Transverse colon (tissue), 4 donors: ENCODE data around the gene TANGO6. TPM values are rescaled to one million over a fixed set of nuclear protein-coding genes. Genes with fewer than 3 reads are reported as not detected.
A peak's percentile ranks its signal among the peaks of the same experiment; 100 is the strongest.
"Not testable (repeated sequence)": the region's sequence is repeated elsewhere in the genome, so short reads cannot be mapped to it uniquely, and the experiment has no call there.

Experiments
- DNase-seq: peaks from one replicate; pipeline ENCODE4 v3.0.0-alpha.2; 2019
- H3K27ac ChIP-seq, 4 donors: fragments of 200-600 bp; sonication (generic); 2 replicates each; pipeline ENCODE4 v1.5.1; 2016 to 2018; ENCODE audit warnings: inconsistent platforms in 4 of 4
- H3K27me3 ChIP-seq: fragments of 200-600 bp; sonication (generic); 2 replicates; pipeline ENCODE4 v1.5.1; 2017; ENCODE audit warnings: inconsistent platforms
- H3K36me3 ChIP-seq, 4 donors: fragments of 200-600 bp; sonication (generic); 2 replicates each; pipeline ENCODE4 v1.5.1; 2017 to 2019; ENCODE audit warnings: inconsistent platforms in 4 of 4
- H3K4me1 ChIP-seq, 4 donors: fragments of 200-600 bp; sonication (generic); 2 replicates each; pipeline ENCODE4 v1.5.1; 2017 to 2020; ENCODE audit warnings: inconsistent platforms in 4 of 4
- H3K4me3 ChIP-seq, 4 donors: fragments of 200-600 bp; sonication (generic); 1 replicate in 1 of 4; 2 replicates in 3 of 4; pipeline versions ENCODE4 v1.5.1 to v1.6.1; 2017 to 2019; ENCODE audit warnings: inconsistent platforms in 4 of 4
- H3K9me3 ChIP-seq, 2 donors: fragments of 200-600 bp; sonication (generic); 2 replicates each; pipeline ENCODE4 v1.5.1; 2017 to 2019; ENCODE audit warnings: inconsistent platforms in 2 of 2
- EP300 ChIP-seq: sonication (generic); formaldehyde crosslinking; IDR thresholded peaks from one replicate; pipeline ENCODE4 v1.6.1; 2017; ENCODE audit warnings: antibody characterized with exemption, low read depth
- POLR2A ChIP-seq: fragments of 450-650 bp; IDR thresholded peaks from one replicate; pipeline ENCODE4 v1.6.1; 2016; ENCODE audit warnings: antibody characterized with exemption, mild to moderate bottlenecking, moderate library complexity
- POLR2AphosphoS5 ChIP-seq, 3 donors: sonication (generic); formaldehyde crosslinking; IDR thresholded peaks; one replicate each; pipeline ENCODE4 v1.6.1; 2016; ENCODE audit warnings: antibody characterized with exemption in 3 of 3
- WGBS, 2 donors: methylation state at CpG; one replicate each; pipeline ENCODE4 v1.1.5; 2018; ENCODE audit warnings: low coverage in 1 of 2; 5-methylcytosine and 5-hydroxymethylcytosine counted together
- in situ Hi-C, 4 donors: fragments of 200-750 bp; cut with MboI; loops; one replicate each; pipeline versions ENCODE4 v1.15.0 to v1.15.1; 2017; ENCODE audit warnings: low sequenced_read_pairs in 3 of 4, low pct_ligation_motif_present in 1 of 4, low pct_unique_long_range_greater_than_20kb in 1 of 4
- intact Hi-C: fragments of 100-400 bp; cut with DNase I; formaldehyde crosslinking; loops from one replicate; pipeline ENCODE4 v1.15.1; 2023; ENCODE audit warnings: low total_unique reads
- total RNA-seq, 4 donors: library from RNA; depleted of rRNA; stranded (reverse); fragments of >200 nt; gene quantifications; one replicate each; pipeline ENCODE4 v1.1.0, GENCODE V29; 2016
- TF ChIP-seq, protein P1 (sequence below), 5 experiments: fragments of 200-600 bp in 3 of 5; fragments of 450-650 bp in 2 of 5; sonication (generic) in 3 of 5; IDR thresholded peaks; 1 replicate in 2 of 5; 2 replicates in 3 of 5; pipeline ENCODE4 v1.5.1; 2016 to 2017; ENCODE audit warnings: antibody characterized with exemption in 5 of 5, inconsistent platforms in 3 of 5, mild to moderate bottlenecking in 2 of 5, moderate library complexity in 1 of 5

TANGO6 gene
- total RNA-seq, 4 donors from 2014 or later, result 10.6 to 55.4 (median 22.8) TPM

DNA sequence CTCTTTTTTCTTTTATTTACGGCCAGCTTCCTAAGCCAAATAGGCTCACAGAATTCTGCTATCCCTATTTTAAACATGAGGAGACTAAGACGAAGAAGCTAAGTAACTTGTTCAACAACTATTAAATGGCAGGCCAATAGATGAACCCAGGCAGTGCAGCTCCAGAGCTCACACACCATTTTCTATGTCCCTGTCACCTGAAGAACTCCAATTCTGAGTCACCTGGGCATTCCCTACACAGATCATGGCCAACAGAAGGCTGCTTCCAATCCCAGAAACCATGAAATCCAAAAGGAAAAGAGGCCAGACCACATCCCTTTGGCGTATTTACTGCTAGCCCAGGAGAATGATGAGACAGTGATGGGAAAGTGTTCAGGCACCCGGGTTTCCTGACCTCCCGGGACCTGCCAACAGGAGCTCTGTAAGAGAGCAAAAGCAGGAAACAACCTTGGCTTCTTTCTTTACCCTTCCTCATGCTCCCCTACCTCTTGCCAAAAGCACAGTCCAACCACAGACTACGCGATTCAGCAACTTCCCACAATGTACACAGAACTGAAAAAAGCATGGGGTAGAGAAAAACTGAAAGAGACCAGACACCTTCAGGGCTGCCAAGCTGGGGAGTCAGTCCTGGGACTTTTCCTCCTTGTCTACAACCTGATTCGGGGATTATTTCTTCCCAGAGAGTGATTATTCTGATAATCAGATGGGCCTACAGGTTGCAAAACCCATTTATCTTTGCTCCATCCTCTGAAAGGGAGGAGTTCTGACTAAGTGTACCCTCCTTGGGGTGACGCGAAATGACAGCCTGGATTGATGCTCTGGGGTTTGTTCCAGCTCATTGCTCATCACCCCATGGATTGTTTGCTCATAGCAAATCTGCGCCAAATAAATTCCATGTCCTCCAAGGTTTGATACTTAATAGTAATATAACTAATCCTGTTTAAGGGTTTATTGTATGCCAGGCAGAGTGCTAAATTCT is 214.4 kb downstream of the TANGO6 start:
- in situ Hi-C loops, result no loop called here
- intact Hi-C loops, result no loop called here
- peak overlapping the region in 2 of 4 donors; percentile 35 to 69 for H3K27ac ChIP-seq
- no peaks in the 10 kb centered on the region for H3K4me1 ChIP-seq
- TF ChIP-seq POLR2AphosphoS5 (IDR thresholded peaks at IDR 0.05) (no peak), POLR2A (no peak), EP300 (no peak)
- TF ChIP-seq, protein P1, sequence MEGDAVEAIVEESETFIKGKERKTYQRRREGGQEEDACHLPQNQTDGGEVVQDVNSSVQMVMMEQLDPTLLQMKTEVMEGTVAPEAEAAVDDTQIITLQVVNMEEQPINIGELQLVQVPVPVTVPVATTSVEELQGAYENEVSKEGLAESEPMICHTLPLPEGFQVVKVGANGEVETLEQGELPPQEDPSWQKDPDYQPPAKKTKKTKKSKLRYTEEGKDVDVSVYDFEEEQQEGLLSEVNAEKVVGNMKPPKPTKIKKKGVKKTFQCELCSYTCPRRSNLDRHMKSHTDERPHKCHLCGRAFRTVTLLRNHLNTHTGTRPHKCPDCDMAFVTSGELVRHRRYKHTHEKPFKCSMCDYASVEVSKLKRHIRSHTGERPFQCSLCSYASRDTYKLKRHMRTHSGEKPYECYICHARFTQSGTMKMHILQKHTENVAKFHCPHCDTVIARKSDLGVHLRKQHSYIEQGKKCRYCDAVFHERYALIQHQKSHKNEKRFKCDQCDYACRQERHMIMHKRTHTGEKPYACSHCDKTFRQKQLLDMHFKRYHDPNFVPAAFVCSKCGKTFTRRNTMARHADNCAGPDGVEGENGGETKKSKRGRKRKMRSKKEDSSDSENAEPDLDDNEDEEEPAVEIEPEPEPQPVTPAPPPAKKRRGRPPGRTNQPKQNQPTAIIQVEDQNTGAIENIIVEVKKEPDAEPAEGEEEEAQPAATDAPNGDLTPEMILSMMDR (IDR thresholded peaks at IDR 0.05), result no peak
- no peaks in the 10 kb centered on the region for H3K9me3 ChIP-seq
- WGBS, 2 donors, result 53 to 62% methylated on average over 8 to 11 of the region's 11 CpGs
- H3K4me3 ChIP-seq, result no peak overlapping the region
- no peaks in the 10 kb centered on the region for H3K27me3 ChIP-seq
- H3K36me3 ChIP-seq, result no peaks in the 10 kb centered on the region
- no peak for DNase-seq

DNA sequence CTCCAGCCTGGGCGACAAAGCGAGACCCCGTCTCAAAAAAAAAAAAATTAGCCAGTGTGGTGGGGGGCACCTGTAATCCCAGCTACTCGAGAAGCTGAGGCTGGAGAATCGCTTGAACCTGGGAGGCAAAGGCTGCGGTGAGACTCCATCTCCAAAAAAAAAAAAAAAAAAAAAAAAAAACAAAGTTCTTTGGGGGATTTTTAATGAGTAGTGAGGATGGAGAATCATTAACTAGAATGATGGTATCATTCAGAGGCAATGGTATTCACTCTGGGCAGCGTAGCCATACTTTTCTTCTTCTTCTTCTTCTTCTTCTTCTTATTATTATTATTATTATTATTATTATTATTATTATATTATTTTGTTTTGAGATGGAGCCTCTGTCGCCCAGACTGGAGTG is 220.2 kb downstream of the TANGO6 start:
- intact Hi-C loops, H3K9me3 ChIP-seq, H3K36me3 ChIP-seq, H3K27me3 ChIP-seq, in situ Hi-C loops, H3K4me3 ChIP-seq, H3K27ac ChIP-seq, DNase-seq, H3K4me1 ChIP-seq: not testable (repeated sequence)
- 91 to 97% methylated on average over 4 to 8 of the region's 8 CpGs for WGBS, 2 donors

DNA sequence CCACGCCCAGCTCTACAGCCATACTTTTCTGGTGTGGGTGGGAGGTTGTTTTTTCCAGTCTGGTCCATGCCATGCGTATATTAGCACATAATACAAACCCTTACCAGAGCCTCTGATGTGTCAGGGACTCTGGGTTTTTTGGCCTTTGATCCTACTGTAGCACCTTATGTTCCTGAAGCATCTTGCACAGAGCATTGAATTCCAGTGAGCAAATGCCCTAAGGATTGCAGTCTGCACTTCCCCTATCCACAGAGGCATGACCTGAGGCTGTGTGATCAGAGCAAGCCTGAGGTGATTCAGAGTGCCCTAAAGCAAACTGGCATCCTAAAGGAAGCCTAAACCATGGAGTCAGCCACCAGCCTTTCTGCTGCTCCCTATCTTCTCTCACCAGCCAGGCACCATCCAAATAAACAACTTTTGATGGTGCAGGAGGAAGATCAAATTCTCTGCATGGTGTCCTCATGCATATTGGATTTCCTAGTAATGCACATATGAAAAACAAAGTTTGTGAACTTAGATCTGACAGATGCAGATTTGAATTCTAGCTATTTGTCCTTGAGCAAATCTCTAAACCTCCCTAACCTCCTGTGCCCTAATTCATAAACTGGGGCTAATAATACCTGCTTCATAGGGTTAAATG is 220.9 kb downstream of the TANGO6 start:
- Histone ChIP-seq H3K27ac (no peak overlapping the region), H3K9me3 (no peaks in the 10 kb centered on the region), H3K27me3 (no peaks in the 10 kb centered on the region), H3K4me1 (no peaks in the 10 kb centered on the region), H3K4me3 (no peak overlapping the region), H3K36me3 (no peaks in the 10 kb centered on the region)
- DNase-seq, result no peak
- in situ Hi-C loops (no loop called here), intact Hi-C loops (no loop called here)
- TF ChIP-seq POLR2A, result no peak
- TF ChIP-seq EP300, result no peak
- no peak for TF ChIP-seq POLR2AphosphoS5 (IDR thresholded peaks at IDR 0.05)
- TF ChIP-seq, protein P1 (IDR thresholded peaks at IDR 0.05), result no peak
- 97 to 100% methylated on average over 1 to 2 of the region's 2 CpGs for WGBS, 2 donors

DNA sequence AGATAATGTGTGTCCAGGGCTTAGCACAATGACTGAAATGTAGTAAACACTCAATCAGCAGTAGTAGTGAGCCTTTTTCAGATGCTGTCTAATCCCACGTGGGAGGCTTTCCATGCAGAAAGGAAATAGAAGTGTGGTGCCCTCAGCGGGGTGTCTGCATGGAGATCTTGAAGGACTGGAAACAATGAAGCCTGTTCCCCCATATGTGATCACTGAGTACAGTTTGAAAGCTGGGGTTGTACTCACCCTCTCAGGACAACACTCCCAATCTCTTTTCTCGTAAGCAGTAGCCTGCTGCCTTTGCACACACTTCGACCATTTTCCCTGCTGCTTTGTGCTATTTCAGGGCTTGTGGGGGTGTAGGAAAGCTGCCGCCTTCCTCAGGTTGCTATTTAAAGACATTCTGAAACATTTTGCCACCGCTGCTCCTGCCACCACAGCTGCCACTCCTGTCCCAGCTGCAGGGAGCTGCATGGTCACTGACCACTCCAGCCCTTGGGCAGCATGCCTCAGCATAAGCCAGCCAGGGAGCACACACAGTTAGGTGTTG is 221.5 kb downstream of the TANGO6 start:
- H3K4me3 ChIP-seq, result no peak overlapping the region
- H3K36me3 ChIP-seq, result no peaks in the 10 kb centered on the region
- H3K27ac ChIP-seq, result no peak overlapping the region
- intact Hi-C loops (no loop called here), in situ Hi-C loops (no loop called here)
- H3K4me1 ChIP-seq, result no peaks in the 10 kb centered on the region
- no peaks in the 10 kb centered on the region for H3K9me3 ChIP-seq
- 82 to 100% methylated on average over 5 to 6 of the region's 6 CpGs for WGBS, 2 donors
- DNase-seq, result no peak
- no peak for TF ChIP-seq EP300
- TF ChIP-seq, protein P1 (IDR thresholded peaks at IDR 0.05), result no peak
- TF ChIP-seq POLR2AphosphoS5 (IDR thresholded peaks at IDR 0.05), result no peak
- TF ChIP-seq POLR2A, result no peak
- H3K27me3 ChIP-seq, result no peaks in the 10 kb centered on the region
